ENCODE data around the gene ALAS1.
"Not testable (repeated sequence)": the region's sequence is repeated elsewhere in the genome, so short reads cannot be mapped to it uniquely, and the experiment has no call there.

Gene ALAS1

DNA sequence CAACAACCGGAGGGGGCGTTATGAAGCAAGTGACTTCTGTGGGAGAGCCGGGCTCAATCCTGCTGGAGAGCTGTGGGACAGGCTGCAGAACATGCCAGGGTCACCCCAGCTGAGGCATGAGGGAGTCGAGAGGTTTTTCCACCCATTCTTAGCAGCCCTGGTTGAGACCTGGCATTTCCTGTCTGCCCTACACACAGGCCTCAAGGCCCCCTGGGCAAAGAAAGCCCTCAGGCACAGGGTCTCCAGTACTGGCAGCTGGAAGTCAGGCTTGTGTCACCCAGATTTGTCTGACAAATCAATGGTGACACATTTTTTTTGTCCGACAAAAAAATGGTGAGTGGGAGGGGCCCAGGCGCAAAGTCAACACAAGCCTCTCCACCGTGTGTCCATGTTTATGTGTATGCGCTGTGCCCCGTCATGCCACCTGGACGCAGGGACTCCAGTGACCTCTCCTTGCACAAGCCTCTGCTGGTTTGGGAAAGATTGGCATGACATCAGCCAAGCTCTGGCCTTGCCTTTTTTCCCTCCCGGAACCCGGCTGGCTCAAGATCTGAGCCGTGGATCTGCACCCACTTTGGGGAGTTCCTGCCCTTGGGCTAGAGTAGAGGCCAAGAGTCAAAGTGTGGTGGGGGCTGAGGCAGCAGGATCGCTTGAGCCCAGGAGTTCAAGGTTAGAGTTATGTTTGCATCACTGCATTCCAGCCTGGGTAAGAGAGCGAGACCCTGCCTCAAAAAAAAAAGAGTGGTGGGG is 20.8 kb upstream of the ALAS1 start:
- DNase-seq (ENCODE audit: low read depth, low spot score) = no peak
- in situ Hi-C loops (cut with HindIII; ENCODE audit: low sequenced_read_pairs) = no loop called here
- TF ChIP-seq, protein P1, sequence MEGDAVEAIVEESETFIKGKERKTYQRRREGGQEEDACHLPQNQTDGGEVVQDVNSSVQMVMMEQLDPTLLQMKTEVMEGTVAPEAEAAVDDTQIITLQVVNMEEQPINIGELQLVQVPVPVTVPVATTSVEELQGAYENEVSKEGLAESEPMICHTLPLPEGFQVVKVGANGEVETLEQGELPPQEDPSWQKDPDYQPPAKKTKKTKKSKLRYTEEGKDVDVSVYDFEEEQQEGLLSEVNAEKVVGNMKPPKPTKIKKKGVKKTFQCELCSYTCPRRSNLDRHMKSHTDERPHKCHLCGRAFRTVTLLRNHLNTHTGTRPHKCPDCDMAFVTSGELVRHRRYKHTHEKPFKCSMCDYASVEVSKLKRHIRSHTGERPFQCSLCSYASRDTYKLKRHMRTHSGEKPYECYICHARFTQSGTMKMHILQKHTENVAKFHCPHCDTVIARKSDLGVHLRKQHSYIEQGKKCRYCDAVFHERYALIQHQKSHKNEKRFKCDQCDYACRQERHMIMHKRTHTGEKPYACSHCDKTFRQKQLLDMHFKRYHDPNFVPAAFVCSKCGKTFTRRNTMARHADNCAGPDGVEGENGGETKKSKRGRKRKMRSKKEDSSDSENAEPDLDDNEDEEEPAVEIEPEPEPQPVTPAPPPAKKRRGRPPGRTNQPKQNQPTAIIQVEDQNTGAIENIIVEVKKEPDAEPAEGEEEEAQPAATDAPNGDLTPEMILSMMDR (IDR thresholded peaks at IDR 0.05; ENCODE audit: low read depth, low read length) = no peak
- H3K4me3 ChIP-seq (ENCODE audit: low read depth, low read length) = no peak overlapping the region

DNA sequence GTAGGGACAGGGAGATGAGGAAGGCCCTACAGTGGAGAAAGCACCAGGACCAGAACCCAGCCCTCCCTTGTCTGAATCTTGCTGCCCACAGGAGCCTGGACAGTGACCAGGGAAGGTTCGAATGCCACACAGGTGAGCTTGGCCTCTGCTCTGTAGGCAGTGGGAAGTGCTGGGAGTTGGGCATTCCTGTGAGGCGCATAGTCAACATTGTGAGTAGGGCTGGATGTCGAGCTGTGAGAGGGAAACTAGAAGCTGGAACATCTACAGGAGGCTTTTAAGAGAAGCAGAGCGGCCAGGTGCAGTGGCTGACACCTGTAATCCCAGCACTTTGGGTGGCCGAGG is 20.3 kb upstream of the ALAS1 start:
- no peak overlapping the region for H3K4me3 ChIP-seq (ENCODE audit: low read depth, low read length)
- TF ChIP-seq, protein P1 (IDR thresholded peaks at IDR 0.05; ENCODE audit: low read depth, low read length) = no peak
- in situ Hi-C loops (cut with HindIII; ENCODE audit: low sequenced_read_pairs) = no loop called here

DNA sequence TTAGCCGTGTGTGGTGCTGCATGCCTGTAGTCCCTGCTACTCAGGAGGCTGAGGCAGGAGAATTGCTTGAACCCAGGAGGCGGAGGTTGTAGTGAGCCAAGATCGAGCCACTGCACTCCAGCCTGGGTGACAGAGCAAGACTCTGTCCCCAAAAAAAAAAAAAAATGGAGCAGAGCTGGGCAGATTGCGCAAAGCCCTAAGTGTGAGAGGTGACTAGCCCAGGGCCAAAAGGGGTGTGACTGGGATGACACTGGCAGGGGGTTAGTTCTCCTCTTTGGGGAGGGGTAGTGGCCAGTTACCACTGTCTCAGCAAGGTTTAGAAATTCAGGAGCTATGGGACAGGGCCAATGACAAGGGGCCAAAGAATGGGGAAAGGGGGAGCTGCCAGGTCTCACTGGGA is 19.8 kb upstream of the ALAS1 start:
- in situ Hi-C loops (cut with HindIII; ENCODE audit: low sequenced_read_pairs); DNase-seq (ENCODE audit: low read depth, low spot score); H3K4me3 ChIP-seq (ENCODE audit: low read depth, low read length): not testable (repeated sequence)

More for the DNA sequence above, 20.3 kb upstream of the ALAS1 start:
- DNase-seq (ENCODE audit: low read depth, low spot score) = no peak

DNA sequence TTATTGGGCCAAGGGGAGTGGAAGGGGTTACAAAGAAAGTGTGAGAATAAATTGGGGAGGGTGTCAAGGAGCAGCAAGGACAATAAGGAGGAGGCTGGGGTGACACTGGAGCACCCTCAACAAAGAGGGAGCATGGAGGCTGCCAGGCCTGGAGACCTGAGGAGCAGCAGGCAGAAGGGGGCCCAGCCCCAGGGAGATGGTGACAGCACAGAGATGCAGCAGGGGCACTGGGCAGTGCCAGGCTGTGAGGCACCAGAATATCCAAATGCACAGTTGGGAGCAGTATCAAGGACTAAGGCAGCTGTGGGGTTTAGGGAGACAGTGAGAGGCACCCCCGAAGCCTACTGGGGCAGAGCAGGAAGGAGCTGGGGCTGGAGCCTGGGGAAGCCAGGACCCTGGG is 19.4 kb upstream of the ALAS1 start:
- no peak overlapping the region for H3K4me3 ChIP-seq (ENCODE audit: low read depth, low read length)
- TF ChIP-seq, protein P1 (IDR thresholded peaks at IDR 0.05; ENCODE audit: low read depth, low read length) = no peak
- DNase-seq (ENCODE audit: low read depth, low spot score) = no peak
- in situ Hi-C loops (cut with HindIII; ENCODE audit: low sequenced_read_pairs) = no loop called here

DNA sequence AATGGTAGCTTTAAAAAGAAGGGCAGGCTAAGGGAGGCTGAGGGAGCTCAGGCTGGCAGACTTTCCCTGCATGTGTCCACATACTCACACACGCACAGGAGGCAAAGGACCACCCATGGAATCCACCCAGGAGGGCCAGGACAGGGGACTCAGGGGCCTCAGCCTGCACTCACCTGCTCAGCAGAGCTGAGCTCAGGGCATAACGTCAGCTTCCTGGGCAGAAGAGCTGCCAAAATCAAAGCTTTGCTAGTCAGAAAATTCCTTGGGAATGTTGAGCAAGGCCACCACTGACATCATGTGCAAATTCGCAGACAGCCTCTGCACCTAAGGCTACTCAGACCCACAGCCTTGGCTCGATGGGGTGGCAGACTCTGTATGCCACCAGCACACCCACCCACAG is 16.4 kb upstream of the ALAS1 start:
- no peak for DNase-seq (ENCODE audit: low read depth, low spot score)
- TF ChIP-seq, protein P1 (IDR thresholded peaks at IDR 0.05; ENCODE audit: low read depth, low read length) = no peak
- no peak overlapping the region for H3K4me3 ChIP-seq (ENCODE audit: low read depth, low read length)
- in situ Hi-C loops (cut with HindIII; ENCODE audit: low sequenced_read_pairs) = no loop called here

DNA sequence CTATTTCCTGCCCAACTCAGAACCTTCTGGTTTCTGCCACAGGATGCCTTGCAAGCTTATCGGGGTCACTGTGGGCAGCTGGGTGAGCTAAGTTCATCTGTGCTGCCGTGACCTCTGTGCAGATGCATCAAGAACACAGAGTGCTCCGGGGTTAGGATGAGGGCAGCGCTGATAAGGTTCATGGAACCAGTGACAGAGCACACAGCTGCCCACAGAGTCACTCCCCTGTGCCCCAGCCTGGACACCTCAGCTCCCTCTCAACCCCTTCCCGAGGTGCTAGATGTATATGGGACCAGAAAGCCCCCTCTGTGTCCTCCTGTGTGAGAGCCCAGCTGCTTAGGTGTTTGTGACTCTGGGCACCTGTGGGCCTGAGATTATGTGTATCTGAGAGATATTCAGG is 15.8 kb upstream of the ALAS1 start:
- TF ChIP-seq, protein P1 (IDR thresholded peaks at IDR 0.05; ENCODE audit: low read depth, low read length) = no peak
- in situ Hi-C loops (cut with HindIII; ENCODE audit: low sequenced_read_pairs) = no loop called here
- no peak overlapping the region for H3K4me3 ChIP-seq (ENCODE audit: low read depth, low read length)
- no peak for DNase-seq (ENCODE audit: low read depth, low spot score)

DNA sequence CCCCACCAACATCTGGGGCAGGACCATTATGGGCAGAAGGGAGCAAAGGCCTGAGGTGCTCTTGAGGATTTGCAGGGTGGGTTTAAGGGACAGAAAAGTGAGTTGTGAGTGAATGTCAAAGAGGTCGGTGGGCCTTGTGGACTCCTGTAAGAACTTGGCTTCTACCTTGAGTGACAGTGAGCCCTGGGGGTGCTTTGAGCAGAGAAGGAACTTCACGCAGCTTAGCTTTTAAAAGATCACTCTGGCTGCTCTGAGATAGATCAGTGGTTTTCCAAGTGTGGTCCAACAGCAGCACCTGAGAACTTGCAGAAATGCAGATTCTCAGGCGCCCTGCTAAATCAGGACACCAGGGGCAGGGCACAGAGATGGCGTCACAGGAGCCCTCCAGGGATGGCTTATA is 15.3 kb upstream of the ALAS1 start:
- H3K4me3 ChIP-seq (ENCODE audit: low read depth, low read length) = no peak overlapping the region
- DNase-seq (ENCODE audit: low read depth, low spot score) = no peak
- in situ Hi-C loops (cut with HindIII; ENCODE audit: low sequenced_read_pairs) = no loop called here
- TF ChIP-seq, protein P1 (IDR thresholded peaks at IDR 0.05; ENCODE audit: low read depth, low read length) = no peak
